Measurements from ENCODE around the gene ASIC4. TPM values are rescaled to one million over a fixed set of nuclear protein-coding genes. Genes with fewer than 3 reads are reported as not detected.
A peak's percentile ranks its signal among the peaks of the same experiment; 100 is the strongest.

Gene ASIC4
- total RNA-seq, 4 donors from 2014 or later = not detected

GRCh38 chr2:219547621-219548020 lies 33.3 kb downstream of the ASIC4 start:
- H3K4me3 ChIP-seq = no peak overlapping the region
- TF ChIP-seq POLR2AphosphoS5 (IDR thresholded peaks at IDR 0.05) (no peak), EP300 (IDR thresholded peaks at IDR 0.05; ENCODE audit: low read depth) (no peak), POLR2A (IDR thresholded peaks at IDR 0.05) (no peak), CTCF (IDR thresholded peaks at IDR 0.05) (no peak)
- DNase-seq = no peak
- H3K4me1 ChIP-seq = peaks cover 5 to 28% (median 18%) of the 10 kb centered on the region in 4 donors
- H3K9me3 ChIP-seq = no peaks in the 10 kb centered on the region
- WGBS, 2 donors (ENCODE audit: low coverage in 1 of 2) = 91% methylated on average over 21 of the region's 26 CpGs; no CpG with 5 or more reads in 1 of the 2 donors
- no peak overlapping the region for H3K27ac ChIP-seq
- H3K27me3 ChIP-seq = peaks cover 23% of the 10 kb centered on the region
- in situ Hi-C loops (cut with MboI; ENCODE audit: low pct_ligation_motif_present in 1 of 4, low pct_unique_long_range_greater_than_20kb in 1 of 4, low sequenced_read_pairs in 3 of 4) = no loop called here
- intact Hi-C loops (cut with DNase I; ENCODE audit: low total_unique reads) = no loop called here
- no peaks in the 10 kb centered on the region for H3K36me3 ChIP-seq

DNA sequence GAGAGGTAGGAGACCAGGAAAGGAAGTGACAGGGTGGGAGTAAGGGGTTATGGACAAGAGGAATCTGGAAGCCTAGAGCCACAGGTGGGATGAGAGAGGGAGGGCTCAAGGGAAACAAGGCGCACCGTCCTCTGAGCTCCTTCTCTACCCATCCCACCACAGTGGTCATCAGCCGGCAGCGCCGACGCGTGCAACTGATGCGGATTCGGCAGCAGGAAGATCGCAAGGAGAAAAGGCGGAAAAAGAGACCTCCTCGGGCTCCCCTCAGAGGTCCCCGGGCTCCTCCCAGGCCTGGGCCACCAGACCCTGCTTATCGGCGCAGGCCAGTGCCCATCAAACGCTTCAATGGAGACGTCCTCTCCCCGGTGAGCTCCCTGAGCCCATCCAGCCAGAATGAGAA lies 34.7 kb downstream of the ASIC4 start:
- H3K9me3 ChIP-seq = no peaks in the 10 kb centered on the region
- intact Hi-C loops (cut with DNase I; ENCODE audit: low total_unique reads) = no loop called here
- 94 to 98% methylated on average over 9 to 18 of the region's 18 CpGs for WGBS, 2 donors (ENCODE audit: low coverage in 1 of 2)

DNA sequence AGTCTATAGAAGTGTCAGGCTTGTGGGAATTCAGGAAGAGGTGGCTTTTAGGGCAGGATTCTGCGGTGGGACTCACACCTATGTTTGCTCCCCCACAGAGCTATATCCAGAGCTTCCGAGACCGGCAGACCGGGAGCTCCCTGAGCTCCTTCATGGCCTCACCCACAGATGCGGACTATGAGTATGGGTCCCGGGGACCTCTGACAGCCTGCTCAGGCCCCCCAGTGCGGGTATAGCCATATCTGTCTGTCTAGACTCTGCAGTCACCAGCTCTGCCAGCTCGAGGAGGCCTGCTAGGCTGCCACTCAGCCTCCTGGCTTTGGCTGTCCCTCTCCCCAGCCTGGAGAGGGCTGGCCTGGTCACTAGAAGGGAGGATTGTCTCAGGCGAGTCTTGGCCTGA lies 35.3 kb downstream of the ASIC4 start:
- no peaks in the 10 kb centered on the region for H3K36me3 ChIP-seq
- peaks cover 5 to 20% (median 12%) of the 10 kb centered on the region in 4 donors for H3K4me1 ChIP-seq
- intact Hi-C loops (cut with DNase I; ENCODE audit: low total_unique reads) = loop anchor here (5.0 kb wide), 1 partner anchor 93 kb away; no protein-coding TSS in a partner anchor
- no peaks in the 10 kb centered on the region for H3K9me3 ChIP-seq
- TF ChIP-seq CTCF (IDR thresholded peaks at IDR 0.05) (no peak), POLR2A (IDR thresholded peaks at IDR 0.05) (no peak), EP300 (IDR thresholded peaks at IDR 0.05; ENCODE audit: low read depth) (no peak), POLR2AphosphoS5 (IDR thresholded peaks at IDR 0.05) (no peak)
- no peak for DNase-seq
- in situ Hi-C loops (cut with MboI; ENCODE audit: low pct_ligation_motif_present in 1 of 4, low pct_unique_long_range_greater_than_20kb in 1 of 4, low sequenced_read_pairs in 3 of 4) = no loop called here
- 86% methylated on average over 8 of the region's 9 CpGs; no CpG with 5 or more reads in 1 of the 2 donors for WGBS, 2 donors (ENCODE audit: low coverage in 1 of 2)
- H3K27ac ChIP-seq = no peak overlapping the region
- H3K4me3 ChIP-seq = no peak overlapping the region
- H3K27me3 ChIP-seq = peaks cover 32% of the 10 kb centered on the region

More for the DNA sequence above, 34.7 kb downstream of the ASIC4 start:
- TF ChIP-seq CTCF (IDR thresholded peaks at IDR 0.05) (no peak), POLR2AphosphoS5 (IDR thresholded peaks at IDR 0.05) (no peak), EP300 (IDR thresholded peaks at IDR 0.05; ENCODE audit: low read depth) (no peak), POLR2A (IDR thresholded peaks at IDR 0.05) (no peak)
- Histone ChIP-seq H3K4me1 (peaks cover 5 to 26% (median 17%) of the 10 kb centered on the region in 4 donors), H3K4me3 (no peak overlapping the region), H3K27ac (no peak overlapping the region), H3K27me3 (peaks cover 32% of the 10 kb centered on the region), H3K36me3 (no peaks in the 10 kb centered on the region)
- in situ Hi-C loops (cut with MboI; ENCODE audit: low pct_ligation_motif_present in 1 of 4, low pct_unique_long_range_greater_than_20kb in 1 of 4, low sequenced_read_pairs in 3 of 4) = no loop called here
- no peak for DNase-seq

DNA sequence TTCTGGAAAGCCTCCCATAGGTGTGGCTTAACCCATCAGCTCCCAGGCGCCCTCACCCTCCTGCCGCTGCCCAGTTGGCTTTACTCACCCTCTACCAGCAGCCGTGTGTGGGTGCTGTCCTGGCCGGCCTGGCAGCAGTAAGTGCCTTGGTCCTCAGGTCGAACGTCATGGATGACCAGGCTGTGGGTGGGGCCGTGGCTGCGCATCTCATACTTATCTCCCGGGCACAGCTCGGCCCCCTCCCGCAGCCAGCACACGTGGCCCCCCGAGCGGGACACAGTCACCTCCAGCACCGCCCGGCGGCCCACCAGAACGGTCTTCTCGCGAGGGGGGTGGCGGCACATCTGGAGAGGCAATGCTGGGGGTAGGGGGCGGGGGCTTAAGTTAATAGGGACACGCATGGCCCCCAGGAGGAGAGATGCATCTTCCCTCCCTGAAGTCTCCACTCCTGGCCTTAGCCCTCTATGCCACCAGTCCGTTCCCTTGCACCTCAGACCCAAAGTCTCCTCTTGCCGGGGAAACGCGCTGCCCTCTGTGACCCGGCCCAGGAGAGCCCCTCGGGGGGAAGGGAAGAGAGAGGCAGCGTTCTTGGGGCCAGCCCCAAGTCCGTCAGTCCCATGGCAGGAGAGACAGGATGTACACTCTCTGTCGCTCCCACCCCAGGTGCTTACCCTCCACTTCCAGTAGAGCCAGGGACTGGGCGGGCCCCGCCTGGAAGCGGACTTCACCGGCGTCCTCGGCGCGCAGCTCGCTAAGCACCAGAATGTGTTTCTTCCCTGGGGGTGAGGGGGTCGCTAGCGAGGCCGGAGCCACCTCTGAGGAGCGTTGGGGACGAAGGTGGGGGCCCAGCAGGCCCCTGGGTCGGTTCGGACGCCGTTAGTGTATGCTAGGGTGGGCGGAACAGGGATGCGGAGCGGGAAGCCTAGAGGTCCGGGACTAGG lies 37.4 kb downstream of the ASIC4 start:
- peaks cover 32% of the 10 kb centered on the region for H3K27me3 ChIP-seq
- intact Hi-C loops (cut with DNase I; ENCODE audit: low total_unique reads) (loop anchor here (5.0 kb wide), 1 partner anchor 91 kb away; no protein-coding TSS in a partner anchor), in situ Hi-C loops (cut with MboI; ENCODE audit: low pct_ligation_motif_present in 1 of 4, low pct_unique_long_range_greater_than_20kb in 1 of 4, low sequenced_read_pairs in 3 of 4) (no loop called here)
- H3K4me1 ChIP-seq = peaks cover 5 to 19% (median 12%) of the 10 kb centered on the region in 4 donors
- no peak for TF ChIP-seq CTCF (IDR thresholded peaks at IDR 0.05)
- no peaks in the 10 kb centered on the region for H3K36me3 ChIP-seq
- 7% methylated on average over 54 of the region's 54 CpGs; no CpG with 5 or more reads in 1 of the 2 donors for WGBS, 2 donors (ENCODE audit: low coverage in 1 of 2)
- no peaks in the 10 kb centered on the region for H3K9me3 ChIP-seq
- peak overlapping the region; percentile 45 to 61 (median 58) for H3K27ac ChIP-seq
- DNase-seq = peak; percentile 23
- H3K4me3 ChIP-seq = peak overlapping the region; percentile 39 to 72 (median 57)

All from transverse colon (tissue), 4 donors.